HepG2 (cell line): ENCODE data around the gene MEPE.

Experiments used
- CREM ChIP-seq, 2 experiments: sonication (generic) in 1 of 2; formaldehyde crosslinking in 1 of 2; IDR thresholded peaks; 2 replicates each; pipeline versions ENCODE4 v1.4.0 to v1.6.1; 2016 to 2020; ENCODE audit warnings: antibody characterized with exemption in 1 of 2, mild to moderate bottlenecking in 1 of 2, missing genetic modification reagents in 1 of 2
- CTCF ChIP-seq: sonication (generic); formaldehyde crosslinking; IDR thresholded peaks from 2 replicates; pipeline ENCODE4 v1.5.0; 2020; ENCODE audit warnings: mild to moderate bottlenecking, missing genetic modification reagents, moderate library complexity
- HCFC1 ChIP-seq: fragments of 150-350 bp; IDR thresholded peaks from 2 replicates; pipeline ENCODE4 v1.6.1; 2014; ENCODE audit warnings: low read depth, low read length
- MEIS2 ChIP-seq: sonication (generic); formaldehyde crosslinking; IDR thresholded peaks from 2 replicates; pipeline ENCODE4 v1.9.0; 2021; ENCODE audit warnings: mild to moderate bottlenecking, missing genetic modification reagents
- MNT ChIP-seq: fragments of 450-650 bp; IDR thresholded peaks from 2 replicates; pipeline ENCODE4 v1.6.1; 2016
- PHB2 ChIP-seq: fragments of 450-650 bp; IDR thresholded peaks from 2 replicates; pipeline ENCODE4 v1.6.1; 2018; ENCODE audit not compliant: partially characterized antibody
- RBM22 ChIP-seq: fragments of 200-400 bp; formaldehyde crosslinking; optimal IDR thresholded peaks from 2 replicates; pipeline ENCODE3; 2017; ENCODE audit warnings: mild to moderate bottlenecking, low read length, moderate library complexity
- ZNF274 ChIP-seq: sonication (generic); formaldehyde crosslinking; IDR thresholded peaks from 2 replicates; pipeline ENCODE4 v1.5.1; 2020; ENCODE audit warnings: mild to moderate bottlenecking, missing genetic modification reagents
- ZNF639 ChIP-seq: conservative IDR thresholded peaks from 2 replicates; pipeline ENCODE4 v1.6.1; 2018; ENCODE audit warnings: missing genetic modification reagents
- ZSCAN25 ChIP-seq: sonication (generic); formaldehyde crosslinking; IDR thresholded peaks from 2 replicates; pipeline ENCODE4 v1.8.0; 2022; ENCODE audit warnings: mild to moderate bottlenecking, missing genetic modification reagents

GRCh38 chr4:87856816-87857215, 24.0 kb downstream of the MEPE start:
- TF ChIP-seq ZNF274 (CRISPR knock-in tag) = no peak
- no peak for TF ChIP-seq CTCF (CRISPR knock-in tag)
- TF ChIP-seq ZSCAN25 = no peak
- no peak for TF ChIP-seq CREM (IDR thresholded peaks at IDR 0.05)
- no peak for TF ChIP-seq CREM (CRISPR knock-in tag; IDR thresholded peaks at IDR 0.05)
- no peak for TF ChIP-seq PHB2
- TF ChIP-seq HCFC1 = no peak
- TF ChIP-seq MEIS2 (CRISPR knock-in tag) = no peak
- no peak for TF ChIP-seq MNT
- TF ChIP-seq RBM22 = no peak
- TF ChIP-seq ZNF639 (CRISPR knock-in tag) = no peak
